Loucy (cell line): ENCODE data around the gene RPA1.
A peak's percentile ranks its signal among the peaks of the same experiment; 100 is the strongest.

ENCODE experiments used
- H2AFZ ChIP-seq: fragments of 200-600 bp; sonication (generic); 2 replicates; pipeline ENCODE4 v1.6.0; 2016; ENCODE audit warnings: antibody characterized with exemption, mild to moderate bottlenecking, low read length, moderate library complexity
- H3F3A ChIP-seq: fragments of 200-600 bp; 2 replicates; pipeline ENCODE4 v1.6.0; 2016; ENCODE audit warnings: antibody characterized with exemption, low read depth, mild to moderate bottlenecking
- H3K27me3 ChIP-seq: fragments of 200-600 bp; sonication (generic); 2 replicates; pipeline ENCODE4 v1.6.1; 2014; ENCODE audit warnings: low read length, mild to moderate bottlenecking; ENCODE audit not compliant: insufficient read depth, poor library complexity, severe bottlenecking
- H3K36me3 ChIP-seq: fragments of 200-600 bp; sonication (generic); 2 replicates; pipeline ENCODE4 v1.6.1; 2016; ENCODE audit warnings: low read length; ENCODE audit not compliant: insufficient read depth
- H3K4me1 ChIP-seq: fragments of 200-600 bp; sonication (generic); 2 replicates; pipeline ENCODE4 v1.5.1; 2014; ENCODE audit warnings: low read length, mild to moderate bottlenecking; ENCODE audit not compliant: insufficient read depth, poor library complexity, severe bottlenecking
- H3K4me2 ChIP-seq: fragments of 200-600 bp; sonication (generic); 2 replicates; pipeline ENCODE4 v1.6.0; 2014; ENCODE audit warnings: antibody characterized with exemption, low read length, low read depth, mild to moderate bottlenecking; ENCODE audit not compliant: poor library complexity, severe bottlenecking
- H3K4me3 ChIP-seq: fragments of 200-600 bp; sonication (generic); 2 replicates; pipeline ENCODE4 v1.5.1; 2014; ENCODE audit warnings: low read length, mild to moderate bottlenecking, mixed read lengths; ENCODE audit not compliant: poor library complexity, severe bottlenecking
- H3K79me2 ChIP-seq: fragments of 200-600 bp; sonication (generic); 2 replicates; pipeline ENCODE4 v1.6.1; 2014; ENCODE audit warnings: low read length; ENCODE audit not compliant: insufficient read depth
- H3K9ac ChIP-seq: fragments of 200-600 bp; sonication (generic); 2 replicates; pipeline ENCODE4 v1.6.0; 2014; ENCODE audit warnings: mild to moderate bottlenecking, low read depth, low read length, moderate library complexity; ENCODE audit not compliant: poor library complexity, severe bottlenecking
- H3K9me2 ChIP-seq: fragments of 200-600 bp; sonication (generic); replicated peaks from 2 replicates; pipeline ENCODE4 v1.6.1; 2016; ENCODE audit warnings: low read depth, low read length, mixed read lengths
- H3K9me3 ChIP-seq: fragments of 200-600 bp; sonication (generic); 2 replicates; pipeline ENCODE4 v1.6.1; 2014; ENCODE audit warnings: mild to moderate bottlenecking, antibody characterized with exemption, low read length, low read depth; ENCODE audit not compliant: insufficient read depth
- H4K20me1 ChIP-seq: fragments of 200-600 bp; sonication (generic); 2 replicates; pipeline ENCODE4 v1.6.0; 2014; ENCODE audit warnings: antibody characterized with exemption, low read length, mild to moderate bottlenecking; ENCODE audit not compliant: insufficient read depth, poor library complexity, severe bottlenecking
- CTCF ChIP-seq: fragments of 200-600 bp; sonication (generic); conservative IDR thresholded peaks from 2 replicates; pipeline ENCODE4 v1.5.1; 2014; ENCODE audit warnings: mild to moderate bottlenecking, antibody characterized with exemption, low read length
- EZH2phosphoT487 ChIP-seq: fragments of 200-600 bp; IDR thresholded peaks from 2 replicates; pipeline ENCODE4 v1.6.1; 2018; ENCODE audit warnings: antibody characterized with exemption, mild to moderate bottlenecking, moderate library complexity, borderline replicate concordance

RPA1 gene

DNA sequence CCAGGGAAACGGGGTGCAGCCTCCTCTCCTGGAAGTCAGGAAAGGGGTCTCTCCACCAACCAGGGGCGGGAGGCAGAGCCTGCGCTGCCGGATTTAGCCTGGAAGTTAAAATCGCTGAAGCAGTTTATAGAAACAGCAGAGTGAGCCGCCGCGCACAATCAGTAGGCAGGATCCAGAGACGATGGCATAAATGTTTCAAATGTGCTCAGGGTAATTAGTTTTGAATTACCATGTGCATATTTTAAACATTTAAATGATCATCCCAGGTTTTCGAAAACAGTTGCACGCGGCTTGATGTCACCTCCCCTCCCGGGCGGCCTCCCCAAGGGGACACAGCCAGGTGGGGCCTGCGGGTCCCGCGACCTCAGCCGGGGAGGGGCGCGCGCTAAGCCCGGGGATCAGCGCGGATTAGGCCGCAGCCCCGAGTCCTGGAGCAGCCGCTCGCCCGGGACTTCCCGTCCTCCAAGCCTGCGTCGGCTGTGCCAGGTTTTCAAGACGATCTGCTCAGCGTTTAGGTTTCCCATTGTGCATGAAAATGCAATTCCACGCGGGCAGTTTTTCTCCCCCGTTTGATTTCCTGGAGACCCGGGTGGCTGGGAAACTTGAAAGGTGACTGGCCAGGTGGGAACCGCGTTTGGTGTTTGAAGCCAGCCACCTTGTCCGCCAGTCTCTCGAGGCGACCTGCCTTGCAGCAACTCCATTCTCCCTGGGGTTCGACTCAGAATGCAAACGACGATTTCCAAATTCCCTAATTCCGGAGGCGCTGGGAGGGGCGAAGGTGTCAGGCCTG, 78.3 kb downstream of the RPA1 start:
- TF ChIP-seq CTCF: no peak
- no peak for TF ChIP-seq EZH2phosphoT487
- Histone ChIP-seq H3K4me1 (no peaks in the 10 kb centered on the region), H4K20me1 (no peaks in the 10 kb centered on the region), H3K9me3 (no peaks in the 10 kb centered on the region), H3K9me2 (no peaks in the 10 kb centered on the region), H3F3A (no peaks in the 10 kb centered on the region), H3K27me3 (no peaks in the 10 kb centered on the region), H3K36me3 (no peaks in the 10 kb centered on the region), H3K4me2 (no peak overlapping the region), H2AFZ (peak overlapping the region; percentile 67; the same call in 1 of the 2 replicates), H3K4me3 (no peak overlapping the region), H3K79me2 (no peaks in the 10 kb centered on the region), H3K9ac (no peak overlapping the region)

GRCh38 chr17:1908699-1909309, 79.0 kb downstream of the RPA1 start:
- no peaks in the 10 kb centered on the region for H3K27me3 ChIP-seq
- H3K4me2 ChIP-seq: no peak overlapping the region
- no peaks in the 10 kb centered on the region for H3F3A ChIP-seq
- TF ChIP-seq EZH2phosphoT487: no peak
- TF ChIP-seq CTCF: peak; percentile 72
- no peaks in the 10 kb centered on the region for H3K9me3 ChIP-seq
- H3K36me3 ChIP-seq: no peaks in the 10 kb centered on the region
- peak overlapping the region; percentile 67; the same call in 1 of the 2 replicates for H2AFZ ChIP-seq
- H3K4me1 ChIP-seq: no peaks in the 10 kb centered on the region
- no peak overlapping the region for H3K4me3 ChIP-seq
- no peaks in the 10 kb centered on the region for H3K9me2 ChIP-seq
- no peaks in the 10 kb centered on the region for H3K79me2 ChIP-seq
- H3K9ac ChIP-seq: no peak overlapping the region
- no peaks in the 10 kb centered on the region for H4K20me1 ChIP-seq

DNA sequence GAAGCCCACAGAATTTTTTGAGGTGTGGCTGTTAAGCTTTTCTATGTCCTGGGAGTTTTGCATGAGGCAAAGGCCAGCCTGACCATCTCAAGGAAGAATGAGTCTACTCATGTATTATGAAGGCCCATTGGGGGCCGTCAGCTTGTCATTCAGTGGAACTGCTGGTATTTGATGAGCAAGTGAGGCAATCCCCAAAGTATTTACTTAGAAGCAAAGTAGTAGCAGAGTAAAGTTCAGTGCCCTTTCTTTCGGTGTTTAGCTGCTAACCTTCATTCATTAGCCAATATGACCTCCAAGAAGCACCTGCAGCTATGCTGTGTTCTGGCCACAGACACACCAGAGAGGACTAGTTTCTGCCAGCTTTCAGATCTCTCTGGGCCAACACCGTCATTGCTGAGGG, 80.2 kb downstream of the RPA1 start:
- Histone ChIP-seq H3K36me3 (no peaks in the 10 kb centered on the region), H3K9me3 (no peaks in the 10 kb centered on the region), H3K79me2 (no peaks in the 10 kb centered on the region), H3K4me2 (no peak overlapping the region), H3K9ac (no peak overlapping the region), H3F3A (no peaks in the 10 kb centered on the region), H4K20me1 (no peaks in the 10 kb centered on the region), H3K9me2 (no peaks in the 10 kb centered on the region), H3K4me1 (no peaks in the 10 kb centered on the region), H3K4me3 (no peak overlapping the region), H2AFZ (no peak overlapping the region), H3K27me3 (no peaks in the 10 kb centered on the region)
- TF ChIP-seq EZH2phosphoT487 (no peak), CTCF (no peak)
